Measurements from ENCODE around the gene STK32A. TPM values are rescaled to one million over a fixed set of nuclear protein-coding genes. Genes with fewer than 3 reads are reported as not detected.

STK32A gene
- polyA plus RNA-seq, 1 experiment, result 1.2 TPM

GRCh38 chr5:147411359-147412319 lies 176.8 kb downstream of the STK32A start:
- H3K36me3 ChIP-seq (ENCODE audit: control insufficient read depth, insufficient read depth, low read length), result peaks cover 1% of the 10 kb centered on the region; the same call in 1 of the 2 replicates
- ChIA-PET POLR2A (no interaction called here), CTCF (interaction anchor here (1.2 to 1.8 kb wide), 3 partner anchors 25 to 165 kb away, joined by 3 to 4 read pairs (median 3); no protein-coding TSS in a partner anchor)
- H3K27me3 ChIP-seq (ENCODE audit: control insufficient read depth, insufficient read depth, low read length), result no peaks in the 10 kb centered on the region
- no peak for TF ChIP-seq CTCF (IDR thresholded peaks at IDR 0.05; ENCODE audit: insufficient read depth, low read depth, low read length)
- DNase-seq (ENCODE audit: low read depth), result no peak
- no peak overlapping the region for H3K4me3 ChIP-seq (ENCODE audit: low read depth, low read length)

- Histone ChIP-seq H3K27me3 (ENCODE audit: control insufficient read depth, insufficient read depth, low read length) (no peaks in the 10 kb centered on the region), H3K4me3 (ENCODE audit: low read depth, low read length) (no peak overlapping the region), H3K36me3 (ENCODE audit: control insufficient read depth, insufficient read depth, low read length) (peaks cover 1% of the 10 kb centered on the region; the same call in 1 of the 2 replicates)
- CTCF ChIA-PET, result interaction anchor here (0.6 to 1.8 kb wide), 3 partner anchors 13 to 164 kb away, joined by 3 to 5 read pairs (median 4); no protein-coding TSS in a partner anchor
- DNase-seq (ENCODE audit: low read depth), result no peak
- no peak for TF ChIP-seq CTCF (IDR thresholded peaks at IDR 0.05; ENCODE audit: insufficient read depth, low read depth, low read length)
- POLR2A ChIA-PET, result no interaction called here
These were observed 177.7 kb downstream of the STK32A start for GRCh38 chr5:147412561-147412960.

GRCh38 chr5:147413266-147413665 lies 178.4 kb downstream of the STK32A start:
- Histone ChIP-seq H3K36me3 (ENCODE audit: control insufficient read depth, insufficient read depth, low read length) (peaks cover 1% of the 10 kb centered on the region; the same call in 1 of the 2 replicates), H3K4me3 (ENCODE audit: low read depth, low read length) (no peak overlapping the region), H3K27me3 (ENCODE audit: control insufficient read depth, insufficient read depth, low read length) (no peaks in the 10 kb centered on the region)
- ChIA-PET CTCF (interaction anchor here (1.6 to 1.8 kb wide), 2 partner anchors 12 to 163 kb away, joined by 4 to 5 read pairs; no protein-coding TSS in a partner anchor), POLR2A (no interaction called here)
- no peak for DNase-seq (ENCODE audit: low read depth)
- no peak for TF ChIP-seq CTCF (IDR thresholded peaks at IDR 0.05; ENCODE audit: insufficient read depth, low read depth, low read length)

- Histone ChIP-seq H3K36me3 (ENCODE audit: control insufficient read depth, insufficient read depth, low read length) (peaks cover 1% of the 10 kb centered on the region; the same call in 1 of the 2 replicates), H3K4me3 (ENCODE audit: low read depth, low read length) (no peak overlapping the region), H3K27me3 (ENCODE audit: control insufficient read depth, insufficient read depth, low read length) (no peaks in the 10 kb centered on the region)
- TF ChIP-seq CTCF (IDR thresholded peaks at IDR 0.05; ENCODE audit: insufficient read depth, low read depth, low read length), result no peak
- no peak for DNase-seq (ENCODE audit: low read depth)
- CTCF ChIA-PET, result interaction anchor here (1.0 to 1.5 kb wide), 2 partner anchors 10 to 14 kb away, joined by 3 read pairs; no protein-coding TSS in a partner anchor
- POLR2A ChIA-PET, result no interaction called here
These were observed 180.8 kb downstream of the STK32A start for GRCh38 chr5:147415651-147416050.

GRCh38 chr5:147417135-147417813 lies 182.4 kb downstream of the STK32A start:
- TF ChIP-seq CTCF (IDR thresholded peaks at IDR 0.05; ENCODE audit: insufficient read depth, low read depth, low read length), result no peak
- POLR2A ChIA-PET, result no interaction called here
- peaks cover 1% of the 10 kb centered on the region; the same call in 1 of the 2 replicates for H3K36me3 ChIP-seq (ENCODE audit: control insufficient read depth, insufficient read depth, low read length)
- H3K4me3 ChIP-seq (ENCODE audit: low read depth, low read length), result no peak overlapping the region
- CTCF ChIA-PET, result interaction anchor here (1.1 to 1.5 kb wide), 3 partner anchors 9 to 25 kb away, joined by 3 to 7 read pairs (median 3); no protein-coding TSS in a partner anchor
- no peaks in the 10 kb centered on the region for H3K27me3 ChIP-seq (ENCODE audit: control insufficient read depth, insufficient read depth, low read length)
- DNase-seq (ENCODE audit: low read depth), result no peak

Data from BJ (cell line).